Esophagus squamous epithelium (tissue), 5 donors: ENCODE data around the gene KIF18B. TPM values are rescaled to one million over a fixed set of nuclear protein-coding genes. Genes with fewer than 3 reads are reported as not detected.

Source experiments
- DNase-seq: peaks from one replicate; lab custom pipeline; 2025; lab: John Stamatoyannopoulos, UW
- H3K27ac ChIP-seq, 4 donors: fragments of 200-600 bp; sonication (generic); one replicate each; pipeline ENCODE4 v1.5.1; 2016 to 2019; ENCODE audit warnings: mild to moderate bottlenecking in 1 of 4
- H3K27me3 ChIP-seq, 4 donors: fragments of 200-600 bp; sonication (generic); 1 replicate in 3 of 4; 2 replicates in 1 of 4; pipeline versions ENCODE4 v1.5.1 to v1.6.0; 2017 to 2021; ENCODE audit warnings: antibody characterized with exemption in 1 of 4
- H3K36me3 ChIP-seq, 3 donors: fragments of 200-600 bp; sonication (generic); one replicate each; pipeline ENCODE4 v1.5.1; 2016 to 2019
- H3K4me1 ChIP-seq, 3 donors: fragments of 200-600 bp; sonication (generic); one replicate each; pipeline ENCODE4 v1.5.1; 2017 to 2019
- H3K4me3 ChIP-seq, 4 donors: fragments of 200-600 bp; sonication (generic); 1 replicate in 3 of 4; 2 replicates in 1 of 4; pipeline ENCODE4 v1.5.1; 2016 to 2019; ENCODE audit warnings: mild to moderate bottlenecking in 2 of 4, moderate library complexity in 1 of 4
- H3K9me3 ChIP-seq, 3 donors: fragments of 200-600 bp; sonication (generic); one replicate each; pipeline ENCODE4 v1.5.1; 2016 to 2019
- CTCF ChIP-seq, 6 experiments: fragments of 450-650 bp in 4 of 6; fragments of 200-600 bp in 2 of 6; sonication (generic) in 2 of 6; IDR thresholded peaks; one replicate each; pipeline ENCODE4 v1.5.1; 2016 to 2019; ENCODE audit warnings: antibody characterized with exemption in 6 of 6, mild to moderate bottlenecking in 4 of 6, moderate library complexity in 4 of 6
- POLR2A ChIP-seq, 4 donors: fragments of 450-650 bp; IDR thresholded peaks; one replicate each; pipeline ENCODE4 v1.6.1; 2017; ENCODE audit warnings: antibody characterized with exemption in 4 of 4, mild to moderate bottlenecking in 4 of 4, moderate library complexity in 3 of 4
- WGBS, 2 donors: methylation state at CpG; one replicate each; pipeline ENCODE4 v1.1.5; 2018; 5-methylcytosine and 5-hydroxymethylcytosine counted together
- intact Hi-C: fragments of 100-400 bp; cut with DNase I; formaldehyde crosslinking; loops from one replicate; pipeline ENCODE4 v1.15.0; 2022
- total RNA-seq, 4 donors: library from RNA; depleted of rRNA; stranded (reverse); fragments of >200 nt; gene quantifications; one replicate each; pipeline ENCODE4 v1.1.0, GENCODE V29; 2016
- donor health status: DM: yes; HTN: yes; CAD: no.

KIF18B gene
- total RNA-seq, 4 donors from 2014 or later: 3.3 to 11.1 (median 4.8) TPM

GRCh38 chr17:44919885-44920564 is 27.5 kb downstream of the KIF18B start:
- intact Hi-C loops: loop anchor here (5.0 kb wide), 1 partner anchor 102 kb away; no protein-coding TSS in a partner anchor
- no peaks in the 10 kb centered on the region for H3K36me3 ChIP-seq
- no peak overlapping the region for H3K27ac ChIP-seq
- no peak for TF ChIP-seq POLR2A (IDR thresholded peaks at IDR 0.05)
- peak; percentile 52 to 87 (median 82) for TF ChIP-seq CTCF (IDR thresholded peaks at IDR 0.05)
- no peaks in the 10 kb centered on the region for H3K27me3 ChIP-seq
- H3K4me3 ChIP-seq: no peak overlapping the region
- H3K4me1 ChIP-seq: peaks cover 21 to 47% (median 27%) of the 10 kb centered on the region in 3 donors
- 3 to 6% methylated on average over 4 to 8 of the region's 9 CpGs for WGBS, 2 donors
- H3K9me3 ChIP-seq: no peaks in the 10 kb centered on the region
- peak; percentile 25 for DNase-seq

- Histone ChIP-seq H3K4me1 (peaks cover 21 to 47% (median 27%) of the 10 kb centered on the region in 3 donors), H3K27ac (no peak overlapping the region), H3K36me3 (no peaks in the 10 kb centered on the region), H3K27me3 (no peaks in the 10 kb centered on the region), H3K4me3 (no peak overlapping the region), H3K9me3 (no peaks in the 10 kb centered on the region)
- no peak for DNase-seq
- intact Hi-C loops: no loop called here
- 63 to 89% methylated on average over 2 of the region's 2 CpGs for WGBS, 2 donors
- peak in 1 of 6 experiments; percentile 2 for TF ChIP-seq CTCF (IDR thresholded peaks at IDR 0.05)
- TF ChIP-seq POLR2A (IDR thresholded peaks at IDR 0.05): no peak
Measured at GRCh38 chr17:44919411-44919810, 28.2 kb downstream of the KIF18B start.

- Histone ChIP-seq H3K9me3 (no peaks in the 10 kb centered on the region), H3K27me3 (peaks cover 0 to 10% (median 0%) of the 10 kb centered on the region in 4 donors), H3K36me3 (no peaks in the 10 kb centered on the region), H3K4me3 (no peak overlapping the region), H3K27ac (no peak overlapping the region), H3K4me1 (peaks cover 21 to 47% (median 27%) of the 10 kb centered on the region in 3 donors)
- TF ChIP-seq POLR2A (IDR thresholded peaks at IDR 0.05) (no peak), CTCF (IDR thresholded peaks at IDR 0.05) (no peak)
- intact Hi-C loops: no loop called here
- DNase-seq: no peak
- WGBS, 2 donors: 52 to 53% methylated on average over 2 of the region's 2 CpGs
Measured at GRCh38 chr17:44918006-44918405, 29.6 kb downstream of the KIF18B start.

- Histone ChIP-seq H3K9me3 (no peaks in the 10 kb centered on the region), H3K27me3 (peaks cover 0 to 16% (median 0%) of the 10 kb centered on the region in 4 donors), H3K36me3 (no peaks in the 10 kb centered on the region), H3K4me3 (no peak overlapping the region), H3K4me1 (peaks cover 21 to 47% (median 27%) of the 10 kb centered on the region in 3 donors), H3K27ac (no peak overlapping the region)
- intact Hi-C loops: no loop called here
- TF ChIP-seq CTCF (IDR thresholded peaks at IDR 0.05) (no peak), POLR2A (IDR thresholded peaks at IDR 0.05) (no peak)
- WGBS, 2 donors: 44 to 75% methylated on average over 1 to 4 of the region's 6 CpGs
- DNase-seq: no peak
Measured at GRCh38 chr17:44917456-44917855, 30.1 kb downstream of the KIF18B start.

GRCh38 chr17:44916781-44917241 is 30.8 kb downstream of the KIF18B start:
- Histone ChIP-seq H3K27ac (peak overlapping the region in 3 of 4 donors; percentile 58 to 77 (median 64)), H3K27me3 (peaks cover 0 to 22% (median 0%) of the 10 kb centered on the region in 4 donors), H3K4me1 (peaks cover 21 to 47% (median 27%) of the 10 kb centered on the region in 3 donors), H3K9me3 (no peaks in the 10 kb centered on the region), H3K36me3 (no peaks in the 10 kb centered on the region), H3K4me3 (no peak overlapping the region)
- WGBS, 2 donors: 35 to 40% methylated on average over 3 to 6 of the region's 10 CpGs
- TF ChIP-seq POLR2A (IDR thresholded peaks at IDR 0.05): no peak
- no peak for TF ChIP-seq CTCF (IDR thresholded peaks at IDR 0.05)
- DNase-seq: no peak
- intact Hi-C loops: no loop called here
